ENCODE data around the gene ZNF570.

ZNF570 gene

DNA sequence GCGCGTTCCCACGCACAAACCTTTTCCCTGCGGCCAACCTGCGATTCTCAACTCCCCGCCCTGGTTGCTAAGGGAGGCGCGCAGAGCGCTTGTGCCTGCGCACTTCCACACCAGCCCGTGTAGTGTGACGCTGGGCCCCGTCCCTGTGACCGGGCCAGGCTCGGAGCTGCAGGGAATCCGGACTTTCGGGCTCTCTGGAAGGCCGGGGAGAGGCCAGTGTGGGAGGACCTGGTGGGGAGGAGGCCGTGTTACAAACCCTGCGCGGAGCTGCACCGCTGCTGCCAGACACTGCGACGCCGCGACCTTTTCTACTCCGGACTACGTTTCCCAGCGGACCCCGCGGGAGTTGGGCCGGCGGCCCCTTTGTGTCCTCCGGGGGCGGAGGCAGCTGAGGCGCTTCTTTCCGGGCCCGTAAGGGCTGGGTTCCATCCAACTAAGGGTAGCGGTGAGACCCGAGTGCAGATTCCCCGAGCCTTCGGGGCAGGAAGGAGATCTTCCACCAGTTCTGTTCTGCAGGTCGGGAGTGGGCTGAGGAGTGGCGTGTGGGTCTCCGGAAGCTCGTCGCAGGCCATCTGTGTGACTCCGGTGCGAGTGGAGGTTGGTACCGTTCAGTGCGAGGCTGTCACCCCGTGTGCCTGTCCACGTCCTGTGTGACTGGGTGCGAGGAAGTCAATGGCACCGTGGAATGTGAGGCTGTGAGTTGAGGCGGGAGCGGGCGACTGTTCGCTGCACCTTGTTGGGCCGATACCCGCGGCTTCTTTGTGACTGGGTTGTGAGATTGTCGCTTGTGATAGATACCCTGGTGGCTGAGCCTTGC, at the start of gene ZNF570:
Gene ZNF570, plus strand, starts transcription at position 396 of the 817 bp plus-strand sequence. CDS start 999 bp downstream, outside the sequence.
- peak; percentile 92 for DNase-seq

DNA sequence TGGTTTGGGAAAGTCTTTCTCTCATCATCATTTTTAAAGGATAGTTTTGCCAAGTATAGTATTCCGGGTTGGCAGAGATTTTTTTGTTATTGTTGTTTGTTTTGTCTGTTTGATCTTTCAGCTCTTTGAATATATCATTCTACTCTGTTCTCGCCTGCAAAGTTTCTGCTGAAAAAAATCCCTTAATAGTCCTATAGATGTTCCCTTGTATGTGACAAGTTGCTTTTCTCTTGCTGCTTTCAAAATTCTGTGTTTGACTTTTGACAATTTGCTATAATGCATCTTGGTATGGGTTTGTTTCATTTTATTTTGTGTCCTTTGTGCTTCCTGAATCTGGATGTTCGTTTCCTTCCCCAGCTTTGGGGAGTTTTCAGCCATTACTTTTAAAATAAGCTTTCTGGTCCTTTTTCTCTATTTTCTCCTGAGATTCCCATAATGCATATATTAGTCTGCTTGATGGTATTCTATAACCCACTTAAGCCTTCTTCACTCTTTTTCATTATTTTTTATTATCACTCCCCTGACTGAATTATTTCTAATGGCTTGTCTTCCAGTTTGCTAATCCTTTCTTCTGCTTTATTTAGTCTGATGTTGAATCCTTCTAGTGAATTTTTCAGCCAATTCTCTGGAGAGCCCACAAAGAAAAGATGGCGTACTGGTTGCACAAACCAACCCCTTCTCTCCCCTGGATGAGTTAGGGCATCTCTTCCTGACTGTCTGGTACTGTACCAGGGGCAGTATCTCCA, 16.5 kb upstream of the ZNF570 start:
- no peak for DNase-seq

DNA sequence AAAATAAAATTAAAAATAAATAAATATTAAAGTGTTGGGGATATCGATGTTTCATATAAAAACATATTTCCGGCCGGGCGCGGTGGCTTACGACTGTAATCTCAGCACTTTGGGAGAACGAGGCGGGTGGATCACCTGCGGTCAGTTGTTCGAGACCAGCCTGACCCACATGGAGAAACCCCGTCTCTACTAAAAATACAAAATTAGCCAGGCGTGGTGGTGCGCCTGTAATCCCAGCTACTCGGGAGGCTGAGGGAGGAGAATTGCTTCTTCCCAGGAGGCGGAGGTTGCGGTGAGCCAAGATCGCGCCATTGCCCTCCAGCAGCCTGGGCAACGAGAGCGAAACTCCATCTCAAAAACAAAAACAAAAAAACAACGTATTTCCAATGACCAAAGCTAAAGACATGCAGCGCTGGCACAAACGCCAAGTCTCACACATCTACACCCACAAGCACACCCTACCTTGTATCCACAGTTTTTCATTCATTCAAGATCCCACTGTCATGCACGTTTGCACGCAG, 2.8 kb upstream of the ZNF570 start:
- no peak for DNase-seq

DNA sequence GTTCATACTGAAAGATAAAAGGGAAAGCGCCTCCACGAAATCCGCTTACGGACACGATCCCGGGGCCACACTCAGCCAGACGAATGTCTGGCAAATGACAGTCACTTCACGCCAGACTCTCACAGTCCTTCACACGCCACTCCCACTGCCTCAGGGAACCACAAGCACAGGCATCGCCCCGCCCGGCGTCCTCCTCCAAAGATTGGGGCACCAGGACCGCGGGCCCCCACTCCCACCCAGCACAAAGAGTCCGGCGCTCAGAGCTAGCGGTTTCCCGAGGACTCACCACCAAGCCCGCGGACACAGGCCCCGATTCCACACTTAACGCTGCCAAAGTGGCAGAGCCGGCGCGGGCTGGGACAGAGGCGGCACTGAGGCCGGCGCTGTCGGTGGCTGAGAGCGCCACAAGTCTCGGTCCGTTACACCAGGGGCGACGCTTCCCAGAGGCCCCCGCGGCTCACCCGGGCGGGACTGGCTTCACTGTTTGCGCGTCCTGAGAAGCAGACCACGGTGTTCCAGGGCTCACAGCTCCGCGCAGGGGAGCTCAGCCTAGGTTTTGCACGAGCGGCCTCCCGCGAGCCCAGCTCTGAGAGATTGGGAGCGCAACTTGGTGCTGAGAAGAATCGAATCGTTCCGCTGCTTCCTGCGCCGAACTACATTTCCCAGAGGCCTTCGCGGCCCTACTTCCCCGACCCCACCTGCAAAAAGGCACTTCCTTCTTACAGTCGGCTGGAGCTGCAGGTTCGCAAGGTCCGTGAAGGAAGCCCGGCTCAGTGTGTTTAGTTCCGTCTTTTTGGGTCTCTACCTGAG, 2.2 kb upstream of the ZNF570 start, which contains the start of gene ZNF569:
Gene ZNF569, minus strand, starts transcription at position 647 of the 810 bp plus-strand sequence. CDS start 22,523 bp downstream, outside the sequence.
- peak; percentile 89 for DNase-seq

DNA sequence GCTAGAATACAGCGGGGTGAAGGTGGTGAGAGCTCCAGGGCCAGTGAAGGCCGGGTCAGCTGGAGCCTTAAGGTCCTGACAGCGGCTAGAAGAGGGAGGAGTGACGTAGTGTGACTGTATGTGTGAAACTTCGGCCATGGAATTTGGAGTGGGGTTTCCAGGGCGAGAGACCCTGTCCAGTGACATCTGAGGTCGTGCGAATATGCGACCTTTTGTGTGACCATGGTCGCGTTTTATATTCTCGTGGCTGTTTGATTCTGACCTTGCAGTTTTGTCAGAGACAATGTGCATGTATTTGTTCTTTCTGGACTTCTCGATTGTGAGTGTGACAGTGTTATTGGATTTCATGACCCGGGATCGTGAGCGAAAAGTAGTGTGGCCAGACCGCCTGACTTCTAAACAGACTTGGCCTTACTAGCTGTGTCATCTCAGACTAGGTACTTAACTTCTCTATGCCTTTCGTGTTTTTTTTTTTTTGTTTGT, 1.5 kb upstream of the ZNF570 start:
- DNase-seq = no peak

DNA sequence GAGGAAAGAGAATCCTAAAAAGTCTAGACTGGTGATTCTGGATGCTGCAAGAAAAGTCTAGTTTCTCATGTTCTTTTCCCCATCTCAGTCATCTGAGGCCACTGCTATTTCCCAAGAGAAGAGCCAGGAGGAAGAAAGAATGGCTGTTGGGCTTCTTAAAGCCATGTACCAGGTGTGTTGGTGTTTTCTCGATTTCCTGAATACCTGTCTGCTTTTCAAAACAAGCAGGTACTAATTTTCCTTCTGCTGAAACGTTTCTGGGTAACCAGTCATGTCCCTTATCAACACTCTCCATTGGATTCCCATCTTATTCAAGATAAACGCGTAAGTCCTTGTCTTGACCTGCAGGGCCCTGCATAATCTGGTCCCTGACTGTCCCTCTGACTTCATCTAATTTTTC, 1.1 kb downstream of the ZNF570 start:
- no peak for DNase-seq

DNA sequence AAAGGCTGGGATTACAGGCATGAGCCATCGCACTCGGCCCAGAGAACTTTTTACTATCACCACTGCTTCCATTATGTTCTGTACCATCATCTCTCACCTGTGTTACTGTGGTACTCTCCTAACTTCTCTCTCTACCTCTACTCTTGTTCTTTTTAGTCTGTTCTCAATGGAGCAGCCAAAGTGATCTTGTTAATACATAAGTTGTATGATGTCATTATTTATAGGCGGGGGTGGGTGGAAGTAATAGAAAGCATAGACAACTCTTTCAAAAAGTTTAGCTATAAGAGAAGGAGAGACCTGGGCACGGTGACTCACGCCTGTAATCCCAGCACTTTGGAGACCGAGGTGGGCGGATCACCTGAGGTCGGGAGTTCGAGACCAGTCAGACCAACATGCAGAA, 3.0 kb downstream of the ZNF570 start:
- DNase-seq = no peak

DNA sequence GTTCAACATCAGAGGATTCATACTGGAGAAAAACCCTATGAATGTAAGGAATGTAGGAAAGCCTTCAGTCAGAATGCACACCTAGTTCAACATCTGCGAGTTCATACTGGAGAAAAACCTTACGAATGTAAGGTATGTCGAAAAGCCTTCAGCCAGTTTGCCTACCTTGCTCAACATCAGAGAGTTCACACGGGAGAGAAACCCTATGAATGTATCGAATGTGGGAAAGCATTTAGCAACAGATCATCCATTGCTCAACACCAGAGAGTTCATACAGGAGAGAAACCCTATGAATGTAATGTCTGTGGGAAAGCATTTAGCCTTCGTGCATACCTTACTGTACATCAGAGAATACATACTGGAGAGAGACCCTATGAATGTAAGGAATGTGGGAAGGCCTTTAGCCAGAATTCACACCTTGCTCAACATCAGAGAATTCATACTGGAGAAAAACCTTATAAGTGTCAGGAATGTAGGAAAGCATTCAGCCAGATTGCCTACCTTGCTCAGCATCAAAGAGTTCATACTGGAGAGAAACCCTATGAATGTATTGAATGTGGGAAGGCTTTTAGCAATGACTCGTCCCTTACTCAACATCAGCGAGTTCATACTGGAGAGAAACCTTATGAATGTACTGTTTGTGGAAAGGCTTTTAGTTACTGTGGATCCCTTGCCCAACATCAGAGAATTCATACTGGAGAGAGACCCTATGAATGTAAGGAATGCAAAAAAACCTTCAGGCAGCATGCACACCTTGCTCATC, 15.4 kb downstream of the ZNF570 start:
- DNase-seq = no peak

DNA sequence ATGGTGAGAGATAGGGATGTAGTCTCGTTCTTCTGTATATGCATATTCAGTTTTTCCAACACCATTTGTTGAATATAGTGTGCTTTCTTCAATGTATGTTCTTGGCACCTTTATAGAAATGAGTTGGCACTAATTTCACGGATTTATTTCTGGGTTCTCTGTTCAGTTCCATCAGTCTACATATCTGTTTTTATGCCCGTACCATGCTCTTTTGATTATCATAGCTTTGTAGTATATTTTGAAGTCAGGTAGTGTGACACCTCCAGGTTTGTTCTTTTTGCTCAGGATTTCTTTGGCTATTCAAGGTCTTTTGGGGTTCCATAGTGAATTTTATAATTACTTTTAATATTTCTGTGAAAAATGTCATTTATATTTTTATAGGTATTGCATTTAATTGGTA, 23.1 kb downstream of the ZNF570 start:
- DNase-seq = no peak

DNA sequence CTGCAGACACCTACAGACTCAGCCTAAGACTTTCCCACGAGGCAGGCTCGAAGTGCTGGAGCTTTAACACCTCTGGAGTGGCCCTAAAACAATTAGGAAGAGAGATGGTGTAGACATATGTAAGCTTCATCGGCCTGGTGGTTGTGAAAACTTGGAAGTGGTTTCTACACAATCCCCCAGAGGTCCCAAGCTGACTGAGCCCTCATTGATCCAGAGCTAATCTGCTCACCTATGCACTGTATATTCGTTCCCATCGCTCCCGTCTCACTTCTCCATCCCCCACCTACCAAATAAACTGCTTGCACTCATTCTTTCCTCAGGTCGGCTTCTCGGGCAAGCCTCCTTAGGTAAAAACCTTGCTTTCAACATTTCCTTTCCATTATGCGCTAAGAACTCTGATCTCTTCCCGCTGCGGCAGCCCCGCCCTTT, 36.8 kb downstream of the ZNF570 start:
- DNase-seq = no peak

DNA sequence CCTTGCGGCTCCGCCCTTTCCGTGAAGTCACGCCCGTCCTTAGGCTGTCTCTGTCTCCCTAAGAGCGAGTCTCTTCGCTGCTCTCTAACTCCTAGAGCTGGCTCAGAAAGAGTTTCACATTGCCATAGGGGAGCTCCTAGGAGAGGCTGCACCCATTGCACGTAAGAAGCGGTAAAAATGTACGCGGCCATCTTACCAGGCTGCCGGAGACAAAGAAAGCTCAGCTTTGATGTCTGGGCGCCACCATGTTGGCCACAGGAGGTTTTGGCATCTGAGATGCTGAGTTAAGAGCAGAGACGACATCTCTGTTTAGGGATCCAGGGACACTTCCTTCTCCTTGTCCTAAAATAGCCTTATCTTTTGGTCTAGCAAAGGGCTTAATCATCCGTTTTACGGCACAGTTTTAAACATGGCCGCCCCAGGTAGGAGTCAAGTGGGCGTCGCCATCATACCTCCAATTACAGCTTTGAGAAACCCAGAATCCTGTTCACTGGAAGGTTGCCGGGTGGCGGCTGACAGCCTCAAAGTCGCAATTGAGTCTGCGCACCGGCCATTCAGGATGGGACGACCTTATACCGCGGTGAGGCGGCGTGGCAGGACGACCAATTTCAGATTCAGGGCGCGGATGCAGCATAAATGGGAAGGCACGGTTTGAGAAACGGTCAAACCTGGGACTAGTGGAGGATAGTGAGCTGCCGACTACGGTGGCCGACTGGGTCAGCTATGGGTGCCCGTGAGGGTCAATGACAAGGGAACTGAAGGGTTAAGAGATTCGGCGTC, 37.4 kb downstream of the ZNF570 start, which contains the start of gene ZNF793:
Gene ZNF793, plus strand, starts transcription at position 553 of the 780 bp plus-strand sequence. CDS start 16,501 bp downstream, outside the sequence.
- peak; percentile 87 for DNase-seq

DNA sequence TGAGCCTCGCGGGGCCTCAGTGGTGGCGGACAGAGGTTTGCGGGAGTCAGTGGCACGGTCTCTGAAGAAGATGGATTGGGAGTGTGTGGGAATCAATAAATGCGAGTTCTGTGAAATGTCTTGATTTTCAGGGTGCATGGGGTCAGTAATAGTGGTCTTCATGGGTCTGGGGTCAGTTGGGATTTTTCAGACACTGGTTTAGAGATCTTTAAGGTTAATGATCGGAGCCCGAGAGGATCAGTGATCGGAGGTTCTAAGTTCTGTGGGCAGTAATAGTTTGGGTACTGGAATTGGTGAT, 38.0 kb downstream of the ZNF570 start:
- no peak for DNase-seq

DNA sequence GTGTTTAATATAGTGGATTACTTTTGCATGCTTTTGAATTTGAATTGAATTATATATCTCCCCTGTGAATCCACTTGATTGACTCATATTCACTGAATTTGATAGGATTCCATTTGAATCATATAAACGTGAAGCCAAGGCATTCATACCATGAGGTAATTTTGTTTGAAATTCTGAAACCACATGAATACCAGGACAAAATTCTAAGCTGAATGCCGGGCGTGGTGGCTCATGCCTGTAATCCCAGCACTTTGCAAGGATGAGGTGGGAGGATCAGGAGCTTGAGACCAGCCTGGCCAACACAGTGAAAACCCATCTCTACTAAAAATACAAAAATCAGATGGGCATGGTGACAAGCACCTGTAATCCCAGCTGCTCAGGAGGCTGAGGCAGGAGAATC, 42.0 kb downstream of the ZNF570 start:
- no peak for DNase-seq

DNA sequence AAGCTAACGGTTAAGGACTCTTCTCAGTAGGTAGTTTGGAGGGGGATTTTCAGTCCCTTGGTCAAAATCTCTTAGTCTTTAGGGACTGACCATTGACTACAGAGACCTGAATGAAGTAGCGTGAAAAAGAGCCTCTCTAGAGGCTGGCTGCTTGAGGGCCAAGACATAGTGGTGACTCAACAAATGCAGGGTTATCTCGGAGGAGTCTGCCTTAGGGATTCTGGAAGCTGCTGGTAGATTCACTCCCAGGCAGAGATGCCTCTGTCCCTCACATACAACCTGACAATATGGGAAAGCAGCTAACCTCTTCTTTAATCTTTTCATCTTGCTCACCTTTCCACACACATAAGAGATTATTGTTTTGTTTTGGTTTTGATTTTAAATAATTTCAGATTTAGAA, 42.7 kb downstream of the ZNF570 start:
- DNase-seq = no peak

DNA sequence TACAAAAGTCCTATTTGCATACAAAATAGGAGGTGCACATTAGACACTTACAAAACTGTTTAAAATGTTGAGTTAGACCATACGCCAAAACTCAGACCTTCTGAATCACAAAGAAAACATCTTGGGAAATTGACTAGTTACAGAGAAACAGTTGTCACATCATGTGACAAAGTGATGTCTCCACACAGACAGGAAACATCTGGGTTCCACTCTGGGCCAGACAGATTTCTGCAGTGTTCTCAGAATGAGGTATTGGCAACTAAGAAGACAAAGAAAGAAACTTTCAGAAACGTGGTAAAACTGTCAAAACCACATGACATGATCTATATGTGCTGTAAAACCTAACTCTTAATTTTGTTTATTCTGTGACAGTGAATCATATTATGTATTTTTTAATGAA, 44.2 kb downstream of the ZNF570 start:
- DNase-seq = no peak

DNA sequence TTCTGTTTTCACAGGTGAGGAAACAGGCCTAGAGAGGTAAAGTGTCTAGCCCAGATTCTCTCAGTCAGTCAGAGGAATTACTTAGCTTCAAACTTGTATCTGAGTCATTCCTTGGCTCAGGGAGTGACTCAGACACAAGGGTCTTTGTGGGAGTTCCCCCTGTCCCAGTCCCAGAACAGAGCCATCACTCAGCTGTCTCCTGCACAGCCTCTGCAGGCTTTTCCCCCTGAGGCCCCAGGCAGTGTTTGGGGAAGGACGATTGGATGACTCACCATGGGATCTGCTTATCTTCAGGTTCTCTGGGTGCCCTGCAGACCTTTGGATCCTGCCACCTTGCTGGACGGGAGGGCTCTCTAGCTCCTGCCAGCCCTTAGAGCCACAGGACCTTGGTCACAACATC, 50.7 kb downstream of the ZNF570 start:
- DNase-seq = no peak

DNA sequence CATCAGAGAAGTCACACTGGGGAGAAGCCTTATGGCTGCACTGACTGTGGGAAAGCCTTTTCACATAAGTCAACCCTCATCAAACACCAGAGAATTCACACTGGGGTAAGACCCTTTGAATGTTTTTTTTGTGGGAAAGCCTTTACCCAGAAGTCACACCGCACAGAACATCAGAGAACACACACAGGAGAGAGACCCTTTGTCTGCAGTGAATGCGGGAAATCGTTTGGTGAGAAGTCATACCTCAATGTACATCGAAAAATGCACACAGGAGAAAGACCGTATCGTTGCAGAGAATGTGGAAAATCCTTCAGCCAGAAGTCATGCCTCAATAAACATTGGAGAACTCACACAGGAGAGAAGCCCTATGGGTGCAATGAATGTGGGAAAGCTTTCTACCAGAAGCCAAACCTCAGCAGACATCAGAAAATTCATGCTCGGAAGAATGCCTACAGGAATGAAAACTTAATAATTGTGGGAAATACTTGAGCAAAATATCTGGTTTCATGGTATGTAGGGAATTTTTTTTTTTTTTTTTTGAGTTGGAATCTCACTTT, 68.3 kb downstream of the ZNF570 start:
- no peak for DNase-seq

Measured in activated CD4-positive, alpha-beta T cell treated with anti-CD3 and anti-CD28 coated beads for 48 hours (primary cell).